GM19467 (cell line): Measurements from ENCODE around the gene CDRT15.
"Not testable (repeated sequence)": the region's sequence is repeated elsewhere in the genome, so short reads cannot be mapped to it uniquely, and the experiment has no call there.

Experiments
- ATAC-seq: cut with Tn5 transposase; IDR thresholded peaks from one replicate; pipeline ENCODE4 v1.9.1; 2021; ENCODE audit warnings: mild to moderate bottlenecking, moderate library complexity; ENCODE audit not compliant: unreplicated experiment

The CDRT15 gene

DNA sequence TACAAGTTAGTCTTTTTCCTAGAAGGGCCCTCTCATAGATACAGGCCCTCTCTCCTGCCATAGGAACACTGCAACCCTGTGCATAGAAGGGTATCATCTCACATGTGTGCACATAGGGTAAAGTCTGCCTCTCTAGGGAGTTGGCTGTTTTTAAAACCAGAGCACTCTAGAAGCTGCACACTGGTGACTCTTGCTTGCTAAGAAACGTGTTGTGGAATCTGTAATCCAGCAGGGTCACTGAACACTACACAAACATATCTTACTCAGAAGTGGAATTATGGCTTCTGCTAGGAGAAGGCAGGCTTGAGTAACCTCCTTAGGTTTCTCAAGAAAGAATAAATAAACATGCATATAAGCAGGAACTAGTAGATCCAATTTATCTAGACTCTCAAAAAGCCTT is 45.9 kb downstream of the CDRT15 start:
- ATAC-seq = not testable (repeated sequence)

DNA sequence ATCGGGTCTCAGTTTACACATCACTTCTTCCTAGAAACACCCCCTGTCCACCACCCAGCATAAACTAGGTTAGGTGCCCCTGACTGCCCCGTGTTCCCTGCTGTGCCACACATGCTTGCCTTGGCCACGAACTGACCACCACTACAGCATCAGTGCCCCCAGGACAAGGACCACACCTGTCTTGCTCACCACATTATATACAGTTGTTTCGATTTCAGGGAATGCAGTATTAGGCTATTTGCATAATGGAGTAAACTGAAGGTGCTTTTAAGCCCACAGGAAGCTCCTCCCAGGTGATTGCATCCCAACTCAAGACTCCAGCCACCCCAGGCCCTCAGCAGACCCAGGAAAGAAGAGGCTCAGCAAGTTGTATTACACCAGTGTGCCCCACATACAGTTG is 50.2 kb downstream of the CDRT15 start:
- ATAC-seq = not testable (repeated sequence)
